H9 (cell line): ENCODE measurements around the gene CACNA1G. TPM values are rescaled to one million over a fixed set of nuclear protein-coding genes. Genes with fewer than 3 reads are reported as not detected.

ENCODE experiments used
- DNase-seq: peaks from one replicate; pipeline ENCODE4 v3.0.0-alpha.2; 2017
- H2AFZ ChIP-seq: one replicate; pipeline ENCODE4 v1.6.1; 2013; ENCODE audit warnings: mild to moderate bottlenecking, low read length, control low read depth, moderate library complexity
- H2AK5ac ChIP-seq: 2 replicates; pipeline ENCODE4 v1.6.1; 2013; ENCODE audit warnings: low read length, control low read depth, mixed read lengths; ENCODE audit not compliant: insufficient read length
- H2BK120ac ChIP-seq: one replicate; pipeline ENCODE4 v1.6.1; 2013; ENCODE audit warnings: low read depth, mild to moderate bottlenecking, low read length, control low read depth, inconsistent platforms; ENCODE audit not compliant: poor library complexity, severe bottlenecking
- H2BK12ac ChIP-seq: 2 replicates; pipeline ENCODE4 v1.6.1; 2013; ENCODE audit warnings: low read length, control low read depth, mixed read lengths, low read depth; ENCODE audit not compliant: insufficient read length
- H2BK15ac ChIP-seq: 2 replicates; pipeline ENCODE4 v1.6.1; 2013; ENCODE audit warnings: low read depth, low read length, control low read depth
- H2BK20ac ChIP-seq: one replicate; pipeline ENCODE4 v1.6.1; 2013; ENCODE audit warnings: low read depth, mild to moderate bottlenecking, low read length, control low read depth, inconsistent platforms; ENCODE audit not compliant: poor library complexity, severe bottlenecking
- H2BK5ac ChIP-seq: 2 replicates; pipeline ENCODE4 v1.6.1; 2013; ENCODE audit warnings: low read length, control low read depth, mixed read lengths; ENCODE audit not compliant: insufficient read length
- H3K14ac ChIP-seq: 2 replicates; pipeline ENCODE4 v1.6.1; 2013; ENCODE audit warnings: low read length, control low read depth; ENCODE audit not compliant: insufficient read depth
- H3K18ac ChIP-seq: 2 replicates; pipeline ENCODE4 v1.6.1; 2013; ENCODE audit warnings: low read depth, mild to moderate bottlenecking, mixed read lengths, low read length, control low read depth; ENCODE audit not compliant: insufficient read length
- H3K23ac ChIP-seq: 2 replicates; pipeline ENCODE4 v1.6.1; 2013; ENCODE audit warnings: low read length, control low read depth, mixed read lengths, low read depth; ENCODE audit not compliant: insufficient read length
- H3K23me2 ChIP-seq: 2 replicates; pipeline ENCODE4 v1.6.1; 2013; ENCODE audit warnings: low read depth, mild to moderate bottlenecking, mixed read lengths, low read length, control low read depth; ENCODE audit not compliant: insufficient read length, poor library complexity, severe bottlenecking
- H3K27ac ChIP-seq: 2 replicates; pipeline ENCODE4 v1.5.1; 2013; ENCODE audit warnings: low read length, control low read depth, mixed read lengths, low read depth; ENCODE audit not compliant: insufficient read length
- H3K27me3 ChIP-seq: 2 replicates; pipeline ENCODE4 v1.6.1; 2013; ENCODE audit warnings: low read length, control low read depth, inconsistent platforms; ENCODE audit not compliant: insufficient read depth
- H3K4ac ChIP-seq: 2 replicates; pipeline ENCODE4 v1.6.1; 2013; ENCODE audit warnings: low read depth, mild to moderate bottlenecking, control low read depth, inconsistent platforms, low read length, moderate library complexity
- H3K4me1 ChIP-seq: 2 replicates; pipeline ENCODE4 v1.6.1; 2013; ENCODE audit warnings: low read length, control low read depth, inconsistent platforms; ENCODE audit not compliant: insufficient read depth
- H3K4me2 ChIP-seq: 2 replicates; pipeline ENCODE4 v1.6.1; 2013; ENCODE audit warnings: low read length, control low read depth, mixed read lengths; ENCODE audit not compliant: insufficient read length, insufficient read depth
- H3K56ac ChIP-seq: 2 replicates; pipeline ENCODE4 v1.6.1; 2013; ENCODE audit warnings: low read depth, mild to moderate bottlenecking, mixed read lengths, low read length, control low read depth; ENCODE audit not compliant: insufficient read length
- H3K79me1 ChIP-seq: 2 replicates; pipeline ENCODE4 v1.6.1; 2013; ENCODE audit warnings: low read depth, mild to moderate bottlenecking, moderate library complexity, low read length, control low read depth, inconsistent platforms; ENCODE audit not compliant: insufficient read depth, poor library complexity, severe bottlenecking
- H3K79me2 ChIP-seq: 2 replicates; pipeline ENCODE4 v1.6.1; 2013; ENCODE audit warnings: low read length, control low read depth, inconsistent platforms; ENCODE audit not compliant: insufficient read depth
- H3K9ac ChIP-seq: 2 replicates; pipeline ENCODE4 v1.6.1; 2013; ENCODE audit warnings: low read length, control low read depth, mixed read lengths; ENCODE audit not compliant: insufficient read length; ENCODE audit errors: extremely low read depth
- H3K9me3 ChIP-seq: one replicate; pipeline ENCODE4 v1.6.1; 2013; ENCODE audit warnings: low read depth, low read length, inconsistent platforms; ENCODE audit not compliant: control insufficient read depth
- H3T11ph ChIP-seq: one replicate; pipeline ENCODE4 v1.6.1; 2013; ENCODE audit warnings: mild to moderate bottlenecking, low read length, control low read depth, inconsistent platforms
- H4K20me1 ChIP-seq: one replicate; pipeline ENCODE4 v1.6.1; 2013; ENCODE audit not compliant: control insufficient read depth, insufficient read length, insufficient read depth
- H4K5ac ChIP-seq: 2 replicates; pipeline ENCODE4 v1.6.1; 2013; ENCODE audit warnings: low read depth, mild to moderate bottlenecking, mixed read lengths, low read length, control low read depth; ENCODE audit not compliant: insufficient read length
- H4K8ac ChIP-seq: replicated peaks from 2 replicates; pipeline ENCODE4 v1.6.1; 2013; ENCODE audit warnings: low read length, control low read depth, mixed read lengths, low read depth; ENCODE audit not compliant: insufficient read length
- H4K91ac ChIP-seq: 2 replicates; pipeline ENCODE4 v1.6.1; 2013; ENCODE audit warnings: low read depth, mild to moderate bottlenecking, moderate library complexity, mixed read lengths, low read length, control low read depth; ENCODE audit not compliant: insufficient read length
- H3K27ac Mint-ChIP-seq, 3 experiments: 2 replicates in 2 of 3; 3 replicates in 1 of 3; pipeline ENCODE4 v1.8.0; 2020 to 2021; ENCODE audit warnings: mixed read lengths in 3 of 3, mild to moderate bottlenecking in 1 of 3, moderate library complexity in 1 of 3
- H3K27me3 Mint-ChIP-seq: 2 replicates; pipeline ENCODE4 v1.8.0; 2021; ENCODE audit warnings: low read depth, mild to moderate bottlenecking, moderate library complexity, mixed read lengths
- H3K36me3 Mint-ChIP-seq, 3 experiments: 2 replicates in 2 of 3; 3 replicates in 1 of 3; pipeline ENCODE4 v1.8.0; 2020 to 2021; ENCODE audit warnings: low read depth in 3 of 3, mixed read lengths in 3 of 3; ENCODE audit not compliant: insufficient read depth in 1 of 3
- H3K4me1 Mint-ChIP-seq, 2 experiments: 2 replicates each; pipeline ENCODE4 v1.8.0; 2020; ENCODE audit warnings: mixed read lengths in 2 of 2
- H3K4me3 Mint-ChIP-seq, 2 experiments: 2 replicates in 1 of 2; 3 replicates in 1 of 2; pipeline ENCODE4 v1.8.0; 2020 to 2021; ENCODE audit warnings: mild to moderate bottlenecking in 2 of 2, mixed read lengths in 2 of 2, moderate library complexity in 1 of 2
- H3K9me3 Mint-ChIP-seq, 2 experiments: 2 replicates in 1 of 2; 3 replicates in 1 of 2; pipeline ENCODE4 v1.8.0; 2020; ENCODE audit warnings: mild to moderate bottlenecking in 2 of 2, mixed read lengths in 2 of 2, moderate library complexity in 1 of 2
- CTCF ChIP-seq: fragments of 200-600 bp; sonication (generic); conservative IDR thresholded peaks from 3 replicates; pipeline ENCODE4 v1.8.0; 2021; ENCODE audit warnings: antibody characterized with exemption, mild to moderate bottlenecking
- WGBS: extraction: QIAGEN DNeasy Blood & Tissue Kit; methylation state at CpG from one replicate; pipeline ENCODE4 v1.1.7; 2013; ENCODE audit warnings: missing lambda C conversion rate, low lambda C conversion rate, mixed read lengths; ENCODE audit not compliant: insufficient read length; ENCODE audit errors: extremely low coverage; 5-methylcytosine and 5-hydroxymethylcytosine counted together
- total RNA-seq: library from RNA; stranded (reverse); gene quantifications from 2 replicates; pipeline ENCODE4 v1.2.1, GENCODE V29; 2021

The CACNA1G gene
- total RNA-seq, 1 experiment from 2014 or later = 1.5 TPM

GRCh38 chr17:50531428-50532025 is 29.0 kb upstream of the CACNA1G start:
- no peak overlapping the region for H3K4me2 ChIP-seq
- H2BK120ac ChIP-seq = no peak overlapping the region
- H2BK12ac ChIP-seq = no peak overlapping the region

More at GRCh38 chr17:50531428-50532025, 29.0 kb upstream of the CACNA1G start:
- no peak overlapping the region; a peak in 1 of 5 replicates for H3K4me3 Mint-ChIP-seq
- peaks cover 17% of the 10 kb centered on the region for H3K23me2 ChIP-seq
- peaks cover 3% of the 10 kb centered on the region; the same call in 1 of the 2 replicates for H3K4me1 ChIP-seq
- whole genome bisulfite sequencing = no CpG with 5 or more reads among the region's 6 CpGs
- H4K5ac ChIP-seq = no peak overlapping the region
- H3K27me3 Mint-ChIP-seq = peaks cover 54% of the 10 kb centered on the region
- no peak overlapping the region for H2BK5ac ChIP-seq
- no peak overlapping the region for H3K4ac ChIP-seq
- no peak overlapping the region for H3K14ac ChIP-seq
- H4K91ac ChIP-seq = no peak overlapping the region
- H2BK15ac ChIP-seq = no peak overlapping the region
- H3K27me3 ChIP-seq = no peaks in the 10 kb centered on the region; the same call in 1 of the 2 replicates
- no peak overlapping the region for H3K56ac ChIP-seq
- no peak overlapping the region for H3T11ph ChIP-seq
- H3K4me1 Mint-ChIP-seq = peaks cover 40 to 42% of the 10 kb centered on the region in 2 experiments
- H3K18ac ChIP-seq = no peak overlapping the region
- no peak overlapping the region for H2AFZ ChIP-seq
- no peaks in the 10 kb centered on the region for H3K79me1 ChIP-seq
- no peak for TF ChIP-seq CTCF
- H3K9me3 Mint-ChIP-seq = no peaks in the 10 kb centered on the region; a peak in 1 of 5 replicates
- H4K20me1 ChIP-seq = no peaks in the 10 kb centered on the region
- no peak overlapping the region for H3K27ac ChIP-seq
- H3K9ac ChIP-seq = no peak overlapping the region
- H4K8ac ChIP-seq = no peak overlapping the region
- H3K27ac Mint-ChIP-seq = no peak overlapping the region
- DNase-seq = no peak
- H2BK20ac ChIP-seq = no peak overlapping the region
- H3K79me2 ChIP-seq = no peaks in the 10 kb centered on the region
- no peak overlapping the region for H2AK5ac ChIP-seq
- no peak overlapping the region for H3K23ac ChIP-seq
- no peaks in the 10 kb centered on the region for H3K9me3 ChIP-seq
- H3K36me3 Mint-ChIP-seq = peaks cover 0 to 4% (median 0%) of the 10 kb centered on the region in 3 experiments; a peak in 3 of 7 replicates
